ENCODE results near the gene KATNIP.
"Not testable (repeated sequence)": the region's sequence is repeated elsewhere in the genome, so short reads cannot be mapped to it uniquely, and the experiment has no call there.

KATNIP gene

DNA sequence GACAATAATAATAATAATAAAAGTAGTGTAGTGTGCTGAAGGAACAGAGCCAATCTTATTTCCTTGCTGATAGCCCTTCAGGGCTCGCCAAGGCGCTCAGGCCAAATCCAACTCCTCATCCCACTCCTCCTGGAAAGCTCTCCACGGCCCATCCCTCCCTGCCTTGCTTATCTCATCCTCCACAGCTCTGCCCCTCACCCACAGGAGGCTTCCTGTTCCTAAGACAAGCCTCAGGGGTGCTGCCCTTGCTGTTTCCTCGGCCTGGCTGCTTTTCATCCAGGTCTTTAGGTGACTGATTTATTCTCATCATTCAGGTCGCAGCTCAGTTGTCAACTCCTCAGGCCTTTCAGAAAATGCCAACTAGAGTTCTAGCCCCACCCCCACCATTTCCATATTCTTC lies 11.4 kb upstream of the KATNIP start:
- DNase-seq (ENCODE audit: low read depth), result no peak

DNA sequence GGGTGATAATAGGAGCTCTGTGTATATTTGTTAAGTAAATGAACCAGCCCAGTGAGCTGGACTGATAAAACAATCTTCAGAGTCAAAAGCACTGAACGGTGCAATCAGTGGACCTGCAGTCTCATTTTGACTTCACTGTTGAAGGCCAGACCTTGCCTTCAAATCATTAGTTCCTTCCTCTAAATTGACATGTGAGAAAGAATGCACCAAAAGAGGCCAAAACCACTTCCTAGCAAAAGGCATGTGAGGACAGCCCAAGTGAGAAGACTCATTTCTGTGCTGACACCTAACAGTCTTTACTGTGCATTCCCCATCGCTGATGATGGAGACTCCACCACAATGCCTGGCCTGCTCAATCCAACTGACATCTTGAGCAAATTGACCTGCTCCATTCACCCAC lies 10.8 kb upstream of the KATNIP start:
- DNase-seq (ENCODE audit: low read depth), result no peak

- DNase-seq (ENCODE audit: low read depth), result no peak
These were observed 10.3 kb upstream of the KATNIP start for GRCh38 chr16:27539636-27540035.

DNA sequence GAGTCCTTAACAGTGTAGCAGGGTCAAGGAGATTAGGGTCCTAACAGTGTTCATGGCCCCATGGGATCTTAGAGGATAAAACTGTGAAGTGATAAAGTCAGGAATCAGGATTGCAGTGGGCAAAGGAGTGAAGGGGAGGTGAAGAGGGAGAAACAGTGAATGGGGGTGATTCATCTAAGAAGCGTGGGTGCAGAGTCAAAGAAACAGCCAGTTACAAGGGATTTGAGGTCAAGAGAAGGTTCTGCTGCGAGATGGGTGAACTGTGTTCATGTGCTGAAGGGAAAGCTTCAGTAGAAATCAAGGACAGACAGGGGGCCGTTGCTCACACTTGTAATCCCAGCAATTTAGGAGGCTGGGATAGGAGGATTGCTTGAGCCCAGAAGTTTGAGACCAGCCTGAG lies 6.1 kb upstream of the KATNIP start:
- no peak for DNase-seq (ENCODE audit: low read depth)

DNA sequence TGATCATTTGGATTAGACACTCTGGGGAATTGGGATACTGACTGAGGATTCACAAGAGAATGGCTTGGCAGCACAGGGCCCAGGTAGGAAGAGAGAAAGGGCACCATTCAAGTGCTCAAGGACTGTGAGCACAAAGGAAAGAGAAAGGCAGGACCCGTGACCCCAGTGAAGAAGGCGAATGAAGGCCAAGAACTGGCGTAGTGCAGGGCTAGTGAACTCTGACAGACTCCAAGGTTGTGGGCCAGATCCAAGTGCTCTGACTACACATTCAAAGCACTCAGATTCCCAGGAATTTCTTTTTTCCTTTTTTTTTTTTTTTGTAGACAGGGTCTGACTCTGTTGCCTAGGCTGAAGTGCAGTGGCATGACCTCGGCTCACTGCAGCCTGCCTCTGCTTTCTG lies 5.3 kb upstream of the KATNIP start:
- DNase-seq (ENCODE audit: low read depth), result no peak

- no peak for DNase-seq (ENCODE audit: low read depth)
These were observed 2.8 kb upstream of the KATNIP start for GRCh38 chr16:27547134-27547533.

DNA sequence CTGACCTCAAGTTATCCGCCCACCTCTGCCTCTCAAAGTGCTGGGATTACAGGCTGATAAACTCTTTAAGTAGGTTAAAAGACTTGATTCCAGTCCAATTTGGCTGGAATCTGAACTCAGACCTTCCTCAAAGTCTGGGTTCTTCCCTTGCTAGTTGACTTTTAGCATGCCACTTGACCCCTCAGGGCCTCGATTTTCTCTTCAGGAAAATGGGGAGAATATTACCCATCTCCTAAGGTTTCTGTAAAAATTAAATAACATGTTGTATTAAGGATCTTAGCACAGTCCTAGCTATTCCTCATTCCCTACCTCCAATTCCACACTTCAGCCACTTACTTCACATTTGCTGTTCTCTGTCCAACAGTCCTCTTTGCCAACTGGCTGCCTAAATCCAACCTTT lies 2.1 kb upstream of the KATNIP start:
- no peak for DNase-seq (ENCODE audit: low read depth)

- no peak for DNase-seq (ENCODE audit: low read depth)
These were observed 539 bp upstream of the KATNIP start for GRCh38 chr16:27549464-27549745.

GRCh38 chr16:27550582-27550920 lies 607 bp downstream of the KATNIP start:
- DNase-seq (ENCODE audit: low read depth), result no peak

GRCh38 chr16:27551036-27551435 lies 1.1 kb downstream of the KATNIP start:
- DNase-seq (ENCODE audit: low read depth), result no peak

DNA sequence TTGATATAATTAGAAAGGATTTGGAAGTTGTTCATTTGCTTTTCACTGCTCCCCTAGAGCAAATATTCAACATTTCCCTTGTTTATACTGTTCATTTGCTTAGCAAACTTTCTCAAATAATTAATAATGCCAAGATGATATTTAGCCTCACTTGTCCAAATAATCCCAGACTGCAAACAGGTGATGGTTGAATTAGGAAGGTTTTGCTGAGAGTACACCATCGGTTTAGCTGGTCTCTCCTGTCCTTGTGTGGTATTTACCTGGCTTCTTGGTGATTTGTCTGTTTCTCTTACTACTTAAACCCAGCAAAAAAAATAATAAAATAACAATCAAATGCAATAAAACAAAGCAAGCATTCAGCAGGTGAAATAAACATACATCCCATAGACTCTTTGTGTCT lies 6.5 kb downstream of the KATNIP start:
- DNase-seq (ENCODE audit: low read depth), result no peak

- DNase-seq (ENCODE audit: low read depth), result no peak
These were observed 8.5 kb downstream of the KATNIP start for GRCh38 chr16:27558434-27558833.

DNA sequence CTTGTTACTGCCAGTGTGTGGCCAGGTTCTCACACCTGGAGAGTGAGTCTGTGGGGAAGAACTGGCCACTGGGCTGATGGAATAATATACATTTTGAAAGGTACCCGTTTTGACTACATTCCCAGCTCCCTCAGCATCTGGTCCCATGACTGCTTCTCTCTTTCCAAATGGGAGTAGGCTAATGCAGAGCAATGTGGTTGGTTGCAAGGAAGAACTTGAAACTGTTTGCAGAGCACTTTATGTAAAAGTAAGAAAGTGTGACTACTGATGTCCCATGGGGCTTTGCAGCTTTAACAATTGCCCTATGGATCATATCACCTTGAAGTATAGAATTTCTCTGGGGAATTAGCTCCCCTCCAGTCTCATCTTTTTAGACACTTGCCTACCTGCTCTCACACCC lies 9.0 kb downstream of the KATNIP start:
- DNase-seq (ENCODE audit: low read depth), result no peak

- no peak for DNase-seq (ENCODE audit: low read depth)
These were observed 11.3 kb downstream of the KATNIP start for GRCh38 chr16:27561216-27561615.

- DNase-seq (ENCODE audit: low read depth), result no peak
These were observed 14.3 kb downstream of the KATNIP start for GRCh38 chr16:27564224-27564623.

DNA sequence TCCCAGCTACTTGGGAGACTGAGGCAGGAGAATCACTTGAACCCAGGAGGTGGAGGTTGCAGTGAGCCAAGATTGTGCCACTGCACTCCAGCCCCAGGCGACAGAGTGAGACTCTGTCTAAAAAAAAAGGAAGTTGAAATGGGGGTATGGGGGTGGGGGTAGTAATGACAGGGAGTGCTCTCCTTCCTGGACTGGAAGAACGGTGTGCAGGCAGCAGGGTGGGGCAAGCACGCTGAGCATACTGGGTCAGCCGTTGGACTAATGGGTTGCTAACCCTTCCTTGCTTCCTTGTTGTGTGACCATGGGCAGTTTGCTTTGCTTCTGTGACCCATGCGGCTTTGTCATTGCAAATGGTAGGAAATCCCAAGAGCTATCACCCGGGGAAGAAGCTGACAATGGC lies 16.5 kb downstream of the KATNIP start:
- DNase-seq (ENCODE audit: low read depth), result no peak

DNA sequence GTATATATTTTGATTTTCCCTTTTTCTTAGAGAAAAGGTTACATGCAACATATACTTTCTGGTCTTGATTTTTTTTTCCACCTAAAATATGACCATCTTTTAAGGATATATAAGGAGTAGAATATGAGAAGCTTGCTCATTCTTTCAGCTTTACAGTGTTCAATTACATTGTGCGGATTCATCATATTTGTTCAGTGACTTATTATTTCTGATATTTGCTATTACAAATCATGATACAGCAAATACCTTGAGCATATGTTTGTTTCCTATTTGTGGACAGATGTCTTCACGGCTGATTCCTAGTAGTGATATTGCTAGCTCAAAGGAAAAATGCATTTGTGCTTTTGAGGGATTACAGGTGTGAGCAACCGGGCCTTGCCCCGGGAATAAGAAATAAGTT lies 18.1 kb downstream of the KATNIP start:
- no peak for DNase-seq (ENCODE audit: low read depth)

- not testable (repeated sequence) for DNase-seq (ENCODE audit: low read depth)
These were observed 21.0 kb downstream of the KATNIP start for GRCh38 chr16:27570986-27571385.

GRCh38 chr16:27571433-27572326 lies 21.7 kb downstream of the KATNIP start:
- DNase-seq (ENCODE audit: low read depth), result no peak

DNA sequence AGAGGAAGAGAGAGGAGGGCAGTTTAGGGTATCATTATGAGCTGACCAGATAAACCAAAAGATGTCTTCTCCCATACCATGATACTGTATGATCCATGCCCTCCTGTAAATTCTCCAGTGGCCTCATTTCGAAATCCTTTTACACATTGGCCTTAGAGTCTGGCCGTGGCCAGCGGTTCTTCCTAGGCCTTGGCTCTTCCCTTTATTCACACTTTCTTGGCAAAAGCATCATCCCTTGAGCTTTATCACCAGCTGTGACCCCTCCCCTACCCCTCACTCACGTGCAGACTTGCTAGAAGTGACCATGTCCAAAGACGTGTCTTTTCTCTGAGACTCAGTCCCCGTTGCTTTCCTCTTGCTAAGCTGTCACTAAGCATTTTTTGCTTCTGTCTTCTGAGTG lies 22.8 kb downstream of the KATNIP start:
- DNase-seq (ENCODE audit: low read depth), result no peak

DNA sequence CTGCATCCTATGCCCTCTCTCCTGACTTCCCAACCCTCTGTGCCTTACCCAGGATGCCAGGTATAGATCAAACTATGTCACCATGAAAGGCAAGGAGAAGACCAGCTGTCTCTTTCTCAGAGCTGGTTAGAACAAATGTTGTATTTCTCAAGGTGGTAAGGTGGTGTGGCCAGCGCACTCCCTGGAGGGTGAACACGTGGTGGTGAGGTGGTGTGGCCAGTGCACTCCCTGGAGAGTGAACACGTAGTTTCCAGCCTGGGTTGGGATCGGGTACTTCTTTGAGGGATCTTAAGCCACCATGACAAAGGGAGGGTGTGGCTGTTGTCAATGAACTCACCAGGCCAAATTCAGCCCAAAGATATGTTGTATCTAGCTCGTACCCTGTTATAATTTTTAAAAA lies 26.8 kb downstream of the KATNIP start:
- DNase-seq (ENCODE audit: low read depth), result no peak

DNA sequence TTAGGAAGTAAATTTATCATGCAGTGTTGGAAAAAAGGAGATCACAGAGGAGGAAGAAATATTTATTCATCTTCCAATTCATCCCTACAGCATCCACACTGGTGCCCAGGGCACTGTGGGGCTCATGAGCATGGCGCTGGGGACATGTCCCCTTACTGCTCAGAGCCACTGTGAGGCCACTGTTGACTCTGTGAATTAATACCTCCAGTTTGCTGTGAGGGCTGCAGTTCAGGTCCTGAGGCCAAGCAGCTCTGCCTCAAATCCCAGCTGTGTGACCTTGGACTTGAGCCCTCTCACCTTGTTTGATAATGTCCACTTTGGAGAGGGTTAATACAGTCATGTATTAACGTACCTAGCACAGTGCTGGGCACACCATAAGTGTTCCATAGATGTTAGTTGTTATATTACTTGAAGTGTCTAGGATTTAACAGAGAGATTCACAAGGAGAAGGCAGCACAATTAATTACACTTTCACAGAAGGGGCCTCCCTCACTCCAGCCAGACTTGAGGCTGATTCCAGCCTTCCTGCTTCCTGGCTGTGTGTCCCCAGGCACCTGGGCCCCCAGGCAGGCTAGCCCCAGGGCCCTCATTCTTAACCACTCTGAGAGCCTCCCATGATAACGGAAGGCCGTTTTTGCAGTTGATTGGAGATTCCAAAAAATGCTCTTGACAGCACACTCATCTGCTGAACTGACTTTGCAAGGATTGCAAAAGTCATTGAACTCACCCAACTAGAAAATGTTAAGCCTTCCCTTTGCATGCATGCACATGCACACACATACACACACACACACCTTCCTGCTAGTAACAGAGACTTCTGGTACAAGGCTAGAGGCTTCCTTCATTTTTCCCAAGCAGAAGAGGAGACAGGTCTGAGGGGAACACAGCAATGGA lies 29.4 kb downstream of the KATNIP start:
- no peak for DNase-seq (ENCODE audit: low read depth)

DNA sequence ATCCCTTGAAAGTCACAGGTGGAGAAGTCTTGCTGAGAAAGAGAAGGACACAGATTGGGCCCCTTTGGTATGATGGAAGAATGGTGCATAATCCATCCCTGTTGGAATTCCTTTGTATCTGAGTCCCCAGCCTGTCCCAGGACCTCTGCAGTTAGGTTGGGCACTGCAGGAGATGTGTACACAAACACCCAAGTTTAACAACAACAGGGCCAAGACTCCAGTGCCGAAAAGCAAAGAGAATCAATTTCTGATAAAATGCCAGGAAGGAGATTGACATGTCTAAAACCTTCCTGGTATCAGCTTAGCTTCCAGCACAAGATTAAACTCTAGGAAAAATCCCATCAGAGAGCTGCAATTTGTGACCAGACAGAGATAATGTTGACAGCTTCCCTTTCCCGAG lies 32.9 kb downstream of the KATNIP start:
- DNase-seq (ENCODE audit: low read depth), result no peak

DNA sequence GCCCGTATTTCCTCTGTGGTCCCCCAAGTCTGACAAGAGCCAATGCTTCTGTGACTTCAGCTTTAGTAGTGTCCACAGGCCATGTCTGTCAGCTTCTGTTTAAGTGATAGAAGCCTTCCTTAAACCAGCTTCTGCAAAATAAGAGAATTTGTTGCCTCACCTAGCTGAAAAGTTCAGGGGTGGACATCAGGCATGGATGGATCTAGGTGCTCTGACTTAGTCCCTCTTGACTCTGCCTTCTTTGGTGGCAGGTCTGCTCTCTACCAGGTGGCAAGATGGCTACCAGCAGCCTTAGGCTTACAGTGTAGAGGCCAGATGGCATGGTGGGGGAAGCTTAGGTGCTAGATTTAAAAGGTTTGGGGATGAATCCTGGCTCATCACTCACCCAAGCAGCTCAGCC lies 33.7 kb downstream of the KATNIP start:
- DNase-seq (ENCODE audit: low read depth), result no peak

Data from HS-27A (cell line).